ENCODE results near the gene ZRANB1.

Gene ZRANB1

DNA sequence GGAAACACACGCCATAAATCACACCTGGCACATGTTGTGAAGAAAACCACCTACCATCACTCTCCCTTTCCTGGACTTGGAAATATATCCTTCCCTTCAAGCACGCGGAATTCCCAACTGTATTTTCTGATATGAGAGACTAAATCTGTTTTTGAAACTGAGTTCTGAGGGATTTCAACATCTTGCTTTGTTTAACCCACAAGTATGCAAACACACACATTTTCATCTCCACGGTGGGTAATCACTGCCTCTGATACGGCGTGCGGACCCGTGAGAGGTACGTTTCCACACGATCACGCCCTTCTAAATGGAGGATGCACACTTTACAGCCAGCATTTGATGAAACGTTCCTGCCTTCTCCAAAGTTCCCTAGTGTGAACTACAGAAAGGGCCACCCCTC lies 83.4 kb downstream of the ZRANB1 start:
- Histone ChIP-seq H3K9me2 (ENCODE audit: low read depth, low read length) (no peaks in the 10 kb centered on the region), H3K27me3 (ENCODE audit: insufficient read depth, low read length) (peaks cover 6% of the 10 kb centered on the region), H3K27ac (ENCODE audit: low read depth, low read length, poor library complexity, severe bottlenecking) (no peak overlapping the region), H3F3A (ENCODE audit: insufficient read depth, low read length) (no peaks in the 10 kb centered on the region), H3K9ac (ENCODE audit: low read length) (no peak overlapping the region), H3K4me1 (ENCODE audit: insufficient read depth, low read length, severe bottlenecking) (peaks cover 14% of the 10 kb centered on the region), H4K20me1 (ENCODE audit: insufficient read depth, low read length) (no peaks in the 10 kb centered on the region), H3K36me3 (ENCODE audit: insufficient read depth, low read length) (no peaks in the 10 kb centered on the region), H3K9me3 (ENCODE audit: low read length) (no peaks in the 10 kb centered on the region), H3K4me2 (ENCODE audit: low read length) (no peak overlapping the region), H3K4me3 (ENCODE audit: low read depth, low read length, poor library complexity, severe bottlenecking) (no peak overlapping the region), H3K79me2 (ENCODE audit: insufficient read depth, low read length) (no peaks in the 10 kb centered on the region), H2AFZ (ENCODE audit: low read length) (no peak overlapping the region)
- TF ChIP-seq, protein P1, sequence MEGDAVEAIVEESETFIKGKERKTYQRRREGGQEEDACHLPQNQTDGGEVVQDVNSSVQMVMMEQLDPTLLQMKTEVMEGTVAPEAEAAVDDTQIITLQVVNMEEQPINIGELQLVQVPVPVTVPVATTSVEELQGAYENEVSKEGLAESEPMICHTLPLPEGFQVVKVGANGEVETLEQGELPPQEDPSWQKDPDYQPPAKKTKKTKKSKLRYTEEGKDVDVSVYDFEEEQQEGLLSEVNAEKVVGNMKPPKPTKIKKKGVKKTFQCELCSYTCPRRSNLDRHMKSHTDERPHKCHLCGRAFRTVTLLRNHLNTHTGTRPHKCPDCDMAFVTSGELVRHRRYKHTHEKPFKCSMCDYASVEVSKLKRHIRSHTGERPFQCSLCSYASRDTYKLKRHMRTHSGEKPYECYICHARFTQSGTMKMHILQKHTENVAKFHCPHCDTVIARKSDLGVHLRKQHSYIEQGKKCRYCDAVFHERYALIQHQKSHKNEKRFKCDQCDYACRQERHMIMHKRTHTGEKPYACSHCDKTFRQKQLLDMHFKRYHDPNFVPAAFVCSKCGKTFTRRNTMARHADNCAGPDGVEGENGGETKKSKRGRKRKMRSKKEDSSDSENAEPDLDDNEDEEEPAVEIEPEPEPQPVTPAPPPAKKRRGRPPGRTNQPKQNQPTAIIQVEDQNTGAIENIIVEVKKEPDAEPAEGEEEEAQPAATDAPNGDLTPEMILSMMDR (IDR thresholded peaks at IDR 0.05; ENCODE audit: low read length): no peak
- TF ChIP-seq EZH2 (IDR thresholded peaks at IDR 0.05; ENCODE audit: borderline replicate concordance, low read length): no peak

DNA sequence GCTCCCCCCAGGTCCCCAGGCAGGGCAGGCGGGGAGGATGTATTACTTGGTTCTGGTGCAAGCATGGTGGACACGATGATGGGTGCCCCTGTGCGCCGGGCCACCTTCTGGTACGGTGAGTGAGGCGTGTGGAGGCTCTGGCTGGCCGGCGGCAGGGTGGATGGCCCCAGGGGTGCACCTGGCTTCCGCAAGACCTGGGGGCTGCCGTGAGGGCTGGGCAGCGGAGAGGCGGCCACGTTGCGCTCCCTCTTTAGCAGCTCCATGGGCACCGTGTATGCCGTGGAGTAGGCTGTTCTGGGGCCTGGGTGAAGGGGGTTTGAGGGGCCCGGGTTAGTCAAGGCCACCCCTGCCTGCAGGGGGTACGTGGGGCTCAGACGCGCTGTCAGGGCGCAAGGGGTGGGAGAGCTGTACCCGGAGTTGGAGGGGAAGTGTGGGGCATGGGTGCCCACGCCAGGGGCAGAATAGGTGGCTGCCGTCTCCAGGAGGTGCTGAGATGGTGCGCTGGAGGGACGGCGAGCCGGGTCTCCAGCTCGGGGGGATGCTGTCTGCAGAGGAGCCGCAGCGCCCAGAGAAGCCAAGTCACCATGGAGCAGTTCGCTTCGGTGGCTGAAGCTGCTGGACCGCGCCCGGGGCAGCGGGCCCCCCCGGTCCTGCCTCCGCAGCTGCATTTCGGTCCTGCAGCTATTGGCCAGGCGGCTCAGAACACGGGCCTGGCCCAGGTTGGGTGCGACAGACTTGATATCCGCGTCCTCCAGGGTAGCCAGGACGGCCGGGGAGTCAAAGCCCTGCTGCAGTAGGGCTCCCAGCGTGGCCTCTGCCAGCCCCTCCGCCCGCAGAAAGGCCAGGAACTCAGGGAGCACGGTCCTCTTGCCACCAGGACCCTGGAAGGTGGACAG lies 84.4 kb downstream of the ZRANB1 start:
- Histone ChIP-seq H3K4me3 (ENCODE audit: low read depth, low read length, poor library complexity, severe bottlenecking) (no peak overlapping the region), H3K27ac (ENCODE audit: low read depth, low read length, poor library complexity, severe bottlenecking) (no peak overlapping the region), H3K4me1 (ENCODE audit: insufficient read depth, low read length, severe bottlenecking) (peaks cover 14% of the 10 kb centered on the region), H3K27me3 (ENCODE audit: insufficient read depth, low read length) (peaks cover 6% of the 10 kb centered on the region; the same call in 1 of the 2 replicates), H3K79me2 (ENCODE audit: insufficient read depth, low read length) (no peaks in the 10 kb centered on the region), H3K9me3 (ENCODE audit: low read length) (no peaks in the 10 kb centered on the region), H4K20me1 (ENCODE audit: insufficient read depth, low read length) (no peaks in the 10 kb centered on the region), H3K9ac (ENCODE audit: low read length) (no peak overlapping the region), H3F3A (ENCODE audit: insufficient read depth, low read length) (no peaks in the 10 kb centered on the region), H2AFZ (ENCODE audit: low read length) (no peak overlapping the region), H3K4me2 (ENCODE audit: low read length) (no peak overlapping the region), H3K36me3 (ENCODE audit: insufficient read depth, low read length) (no peaks in the 10 kb centered on the region), H3K9me2 (ENCODE audit: low read depth, low read length) (no peaks in the 10 kb centered on the region)
- TF ChIP-seq, protein P1 (IDR thresholded peaks at IDR 0.05; ENCODE audit: low read length): no peak
- TF ChIP-seq EZH2 (IDR thresholded peaks at IDR 0.05; ENCODE audit: borderline replicate concordance, low read length): no peak

DNA sequence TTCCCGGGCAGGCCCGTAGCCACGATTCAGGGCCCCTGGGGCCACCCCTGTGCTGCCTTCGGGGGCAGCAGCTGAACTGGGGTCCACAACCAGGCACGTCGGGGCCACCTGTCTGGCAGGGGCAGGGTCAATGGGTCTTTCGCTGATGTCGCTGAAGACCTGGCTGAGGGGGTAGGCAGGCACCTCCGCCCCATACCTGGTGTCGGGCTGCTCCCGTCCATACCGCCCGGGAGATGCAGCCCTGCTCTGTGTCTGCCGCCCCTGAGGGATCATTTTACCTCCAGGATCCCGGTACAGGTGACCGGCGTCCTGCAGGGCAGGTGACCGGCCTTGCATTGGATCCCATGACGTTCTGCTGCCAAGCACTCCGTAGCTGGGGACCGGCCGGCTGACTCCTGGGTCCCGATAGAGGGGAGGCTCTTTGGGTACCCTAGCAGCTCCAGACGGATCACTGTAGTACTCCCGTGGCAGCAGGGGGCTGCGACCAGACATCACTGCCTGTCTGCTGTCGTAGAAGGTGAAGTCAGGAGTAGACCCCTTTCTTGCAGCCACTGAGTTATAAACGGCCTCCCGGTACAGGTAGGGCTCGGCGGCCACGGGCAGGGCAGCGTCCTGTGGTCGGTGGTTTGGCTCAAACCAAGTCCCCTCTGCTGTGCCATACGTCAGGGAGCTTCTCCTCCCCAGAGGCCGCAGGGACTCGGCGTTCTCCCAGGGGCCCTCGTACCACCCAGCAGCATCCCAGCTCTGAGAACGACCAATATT lies 85.2 kb downstream of the ZRANB1 start:
- H3K79me2 ChIP-seq (ENCODE audit: insufficient read depth, low read length): no peaks in the 10 kb centered on the region
- H3K4me2 ChIP-seq (ENCODE audit: low read length): no peak overlapping the region
- no peak overlapping the region for H3K4me3 ChIP-seq (ENCODE audit: low read depth, low read length, poor library complexity, severe bottlenecking)
- H3K9me3 ChIP-seq (ENCODE audit: low read length): no peaks in the 10 kb centered on the region
- TF ChIP-seq, protein P1 (IDR thresholded peaks at IDR 0.05; ENCODE audit: low read length): no peak
- TF ChIP-seq EZH2 (IDR thresholded peaks at IDR 0.05; ENCODE audit: borderline replicate concordance, low read length): no peak
- no peaks in the 10 kb centered on the region for H3F3A ChIP-seq (ENCODE audit: insufficient read depth, low read length)
- no peaks in the 10 kb centered on the region for H3K36me3 ChIP-seq (ENCODE audit: insufficient read depth, low read length)
- H3K9me2 ChIP-seq (ENCODE audit: low read depth, low read length): no peaks in the 10 kb centered on the region
- no peak overlapping the region for H2AFZ ChIP-seq (ENCODE audit: low read length)
- H3K9ac ChIP-seq (ENCODE audit: low read length): no peak overlapping the region
- no peak overlapping the region for H3K27ac ChIP-seq (ENCODE audit: low read depth, low read length, poor library complexity, severe bottlenecking)
- no peaks in the 10 kb centered on the region for H4K20me1 ChIP-seq (ENCODE audit: insufficient read depth, low read length)
- H3K27me3 ChIP-seq (ENCODE audit: insufficient read depth, low read length): peaks cover 6% of the 10 kb centered on the region; the same call in 1 of the 2 replicates
- H3K4me1 ChIP-seq (ENCODE audit: insufficient read depth, low read length, severe bottlenecking): peaks cover 14% of the 10 kb centered on the region

All from OCI-LY1 (cell line).